ENCODE data around the gene DNASE1L3. TPM values are rescaled to one million over a fixed set of nuclear protein-coding genes. Genes with fewer than 3 reads are reported as not detected.

Gene DNASE1L3
- total and polyA plus RNA-seq, 2 of the 13 experiments (the other 11 are each of a cell fraction or from before 2014, with no cell fraction given): 0.86 to 1.7 TPM

GRCh38 chr3:58237238-58237940, 26.6 kb upstream of the DNASE1L3 start, which contains the start of gene ABHD6 (continued):
- TF ChIP-seq FOXC1 (CRISPR knock-in tag; IDR thresholded peaks at IDR 0.05; ENCODE audit: borderline replicate concordance): no peak
- no peak for TF ChIP-seq THYN1 (CRISPR knock-in tag; IDR thresholded peaks at IDR 0.05; ENCODE audit: borderline replicate concordance, low read depth)
- TF ChIP-seq NFRKB (IDR thresholded peaks at IDR 0.05): no peak
- TF ChIP-seq ZKSCAN8 (CRISPR knock-in tag; IDR thresholded peaks at IDR 0.05; ENCODE audit: borderline replicate concordance): no peak
- no peak for TF ChIP-seq ZNF747 (CRISPR knock-in tag; IDR thresholded peaks at IDR 0.05; ENCODE audit: borderline replicate concordance)
- TF ChIP-seq ASH2L (IDR thresholded peaks at IDR 0.05; ENCODE audit: insufficient read length, low read depth, low read length): peak; percentile 55
- no peak for TF ChIP-seq ELK4 (CRISPR knock-in tag; IDR thresholded peaks at IDR 0.05; ENCODE audit: borderline replicate concordance)
- TF ChIP-seq EED (CRISPR knock-in tag; IDR thresholded peaks at IDR 0.05): no peak; the same call in 1 of the 2 replicates
- TF ChIP-seq ZSCAN20 (CRISPR knock-in tag; IDR thresholded peaks at IDR 0.05; ENCODE audit: borderline replicate concordance): no peak
- TF ChIP-seq HNRNPUL1 (IDR thresholded peaks at IDR 0.05; ENCODE audit: low read depth, low read length): no peak
- TF ChIP-seq TCF7 (IDR thresholded peaks at IDR 0.05; ENCODE audit: low read depth): no peak
- TF ChIP-seq ZFP37 (CRISPR knock-in tag; IDR thresholded peaks at IDR 0.05; ENCODE audit: borderline replicate concordance): no peak
- no peak for TF ChIP-seq GLMP (CRISPR knock-in tag; IDR thresholded peaks at IDR 0.05; ENCODE audit: borderline replicate concordance)
- no peak for TF ChIP-seq TRAFD1 (CRISPR knock-in tag; IDR thresholded peaks at IDR 0.05; ENCODE audit: borderline replicate concordance)
- no peak for TF ChIP-seq AHDC1 (CRISPR knock-in tag; IDR thresholded peaks at IDR 0.05; ENCODE audit: borderline replicate concordance)
- no peak for TF ChIP-seq NPAS2 (CRISPR knock-in tag; IDR thresholded peaks at IDR 0.05; ENCODE audit: borderline replicate concordance)
- TF ChIP-seq MXI1 (IDR thresholded peaks at IDR 0.05; ENCODE audit: borderline replicate concordance, low read depth, low read length): 0 out of 3 replicates have a peak, but pooled peaks have one; percentile 15
- no peak for TF ChIP-seq SCMH1 (CRISPR knock-in tag; IDR thresholded peaks at IDR 0.05; ENCODE audit: borderline replicate concordance)
- TF ChIP-seq ZNF263 (CRISPR knock-in tag; IDR thresholded peaks at IDR 0.05): no peak
- TF ChIP-seq ZNF772 (CRISPR knock-in tag; IDR thresholded peaks at IDR 0.05): no peak
